MCF 10A (cell line): ENCODE measurements around the gene SOX5. TPM values are rescaled to one million over a fixed set of nuclear protein-coding genes. Genes with fewer than 3 reads are reported as not detected.

Experiments
- BruUV-seq: library from RNA; stranded (reverse); fragments of 400-500 nt; replicated peaks from 2 replicates; lab custom pipeline; 2021; lab: Mats Ljungman, UMichigan
- CTCF ChIA-PET: fragments of 300-600 bp; sonication (Branson Sonifier 250); formaldehyde crosslinking; extraction: SDS; loops from one replicate; lab custom pipeline; 2021; ENCODE audit warnings: antibody characterized with exemption, inconsistent platforms; lab: Yijun Ruan, JAX
- POLR2A ChIA-PET: fragments of 300-600, 350-650 bp; sonication (Branson Sonifier 250); formaldehyde crosslinking; extraction: SDS; loops from one replicate; lab custom pipeline; 2020; ENCODE audit warnings: antibody characterized with exemption, inconsistent platforms; lab: Yijun Ruan, JAX
- DNase-seq: peaks from one replicate; pipeline ENCODE4 v3.0.0-alpha.2; 2018; ENCODE audit not compliant: unreplicated experiment
- H3K27ac Mint-ChIP-seq: one replicate; pipeline ENCODE4 v1.8.0; 2022; ENCODE audit warnings: mild to moderate bottlenecking, low read depth, mixed read lengths; ENCODE audit not compliant: unreplicated experiment
- H3K27me3 Mint-ChIP-seq: one replicate; pipeline ENCODE4 v1.8.0; 2022; ENCODE audit warnings: mixed read lengths; ENCODE audit not compliant: insufficient read depth, unreplicated experiment
- H3K36me3 Mint-ChIP-seq: one replicate; pipeline ENCODE4 v1.8.0; 2022; ENCODE audit warnings: mild to moderate bottlenecking, moderate library complexity, mixed read lengths; ENCODE audit not compliant: insufficient read depth, unreplicated experiment
- H3K4me1 Mint-ChIP-seq: one replicate; pipeline ENCODE4 v1.8.0; 2022; ENCODE audit warnings: mixed read lengths; ENCODE audit not compliant: insufficient read depth, unreplicated experiment
- H3K4me3 Mint-ChIP-seq: one replicate; pipeline ENCODE4 v1.8.0; 2022; ENCODE audit warnings: mild to moderate bottlenecking, moderate library complexity, mixed read lengths; ENCODE audit not compliant: unreplicated experiment
- H3K9me3 Mint-ChIP-seq: one replicate; pipeline ENCODE4 v1.8.0; 2022; ENCODE audit warnings: mixed read lengths; ENCODE audit not compliant: unreplicated experiment
- intact Hi-C: fragments of 100-400 bp; cut with micrococcal nuclease; formaldehyde crosslinking; loops from 2 replicates; pipeline ENCODE4 v1.14.1; 2022
- total RNA-seq: library from RNA; stranded (reverse); gene quantifications from 2 replicates; pipeline ENCODE4 v1.2.3, GENCODE V29; 2022
- TF ChIP-seq, protein P1 (sequence below): fragments of 200-600 bp; IDR thresholded peaks from one replicate; pipeline ENCODE4 v1.8.0; 2022; ENCODE audit warnings: antibody characterized with exemption, mild to moderate bottlenecking; ENCODE audit not compliant: unreplicated experiment

SOX5 gene
- total RNA-seq, 1 experiment from 2014 or later, result 0.91 TPM

DNA sequence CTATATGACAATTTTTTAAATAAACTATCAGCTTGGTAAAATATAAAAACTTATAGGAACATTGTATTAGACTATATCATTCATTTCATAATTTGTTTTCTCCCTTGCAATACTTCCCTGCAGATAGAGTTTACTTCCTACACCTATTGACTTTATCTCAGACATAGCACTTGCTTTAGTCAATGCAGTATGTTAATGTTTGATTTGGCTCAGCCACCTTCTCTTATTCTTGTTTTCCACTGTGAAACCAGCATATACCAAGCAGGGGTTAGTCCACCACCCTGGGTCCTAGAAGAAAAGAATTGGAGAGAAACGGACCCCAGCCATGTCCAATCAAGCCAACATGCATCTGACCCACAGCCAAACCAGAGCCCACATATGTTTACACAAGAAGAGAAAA lies 10.4 kb upstream of the SOX5 start:
- Mint-ChIP-seq H3K36me3 (no peaks in the 10 kb centered on the region), H3K27me3 (peaks cover 83% of the 10 kb centered on the region), H3K27ac (no peak overlapping the region), H3K9me3 (no peaks in the 10 kb centered on the region), H3K4me1 (no peaks in the 10 kb centered on the region), H3K4me3 (no peak overlapping the region)
- intact Hi-C loops, result no loop called here
- TF ChIP-seq, protein P1, sequence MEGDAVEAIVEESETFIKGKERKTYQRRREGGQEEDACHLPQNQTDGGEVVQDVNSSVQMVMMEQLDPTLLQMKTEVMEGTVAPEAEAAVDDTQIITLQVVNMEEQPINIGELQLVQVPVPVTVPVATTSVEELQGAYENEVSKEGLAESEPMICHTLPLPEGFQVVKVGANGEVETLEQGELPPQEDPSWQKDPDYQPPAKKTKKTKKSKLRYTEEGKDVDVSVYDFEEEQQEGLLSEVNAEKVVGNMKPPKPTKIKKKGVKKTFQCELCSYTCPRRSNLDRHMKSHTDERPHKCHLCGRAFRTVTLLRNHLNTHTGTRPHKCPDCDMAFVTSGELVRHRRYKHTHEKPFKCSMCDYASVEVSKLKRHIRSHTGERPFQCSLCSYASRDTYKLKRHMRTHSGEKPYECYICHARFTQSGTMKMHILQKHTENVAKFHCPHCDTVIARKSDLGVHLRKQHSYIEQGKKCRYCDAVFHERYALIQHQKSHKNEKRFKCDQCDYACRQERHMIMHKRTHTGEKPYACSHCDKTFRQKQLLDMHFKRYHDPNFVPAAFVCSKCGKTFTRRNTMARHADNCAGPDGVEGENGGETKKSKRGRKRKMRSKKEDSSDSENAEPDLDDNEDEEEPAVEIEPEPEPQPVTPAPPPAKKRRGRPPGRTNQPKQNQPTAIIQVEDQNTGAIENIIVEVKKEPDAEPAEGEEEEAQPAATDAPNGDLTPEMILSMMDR, result no peak
- DNase-seq, result no peak
- ChIA-PET CTCF (no interaction called here), POLR2A (no interaction called here)
- no TSS peak for BruUV-seq

DNA sequence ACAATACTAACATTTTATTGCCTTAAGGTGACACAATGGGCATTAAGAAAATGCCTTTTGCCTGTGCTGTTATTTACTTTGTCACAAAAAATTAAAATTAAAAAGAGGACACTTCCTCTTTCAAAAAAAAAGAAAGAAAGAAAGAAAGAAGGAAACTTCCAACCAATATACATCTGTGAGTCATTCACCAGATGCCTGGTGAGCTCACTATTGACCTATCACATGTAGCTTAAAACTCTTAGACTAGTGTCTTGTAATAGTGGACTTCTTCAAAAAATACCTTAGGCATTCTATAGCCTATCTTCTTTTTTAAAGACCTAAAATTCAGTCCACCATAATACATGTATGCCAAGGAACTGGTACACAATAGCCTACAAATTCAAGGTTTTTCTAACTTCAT lies 4.9 kb upstream of the SOX5 start:
- ChIA-PET POLR2A (no interaction called here), CTCF (interaction anchor here (0.6 kb wide), 1 partner anchor 48 kb away, joined by 4 read pairs; no protein-coding TSS in a partner anchor)
- Mint-ChIP-seq H3K27ac (no peak overlapping the region), H3K27me3 (peaks cover 45% of the 10 kb centered on the region), H3K36me3 (no peaks in the 10 kb centered on the region), H3K4me1 (no peaks in the 10 kb centered on the region), H3K9me3 (no peaks in the 10 kb centered on the region), H3K4me3 (no peak overlapping the region)
- BruUV-seq, result no TSS peak
- DNase-seq, result no peak
- intact Hi-C loops, result no loop called here
- TF ChIP-seq, protein P1, result no peak

DNA sequence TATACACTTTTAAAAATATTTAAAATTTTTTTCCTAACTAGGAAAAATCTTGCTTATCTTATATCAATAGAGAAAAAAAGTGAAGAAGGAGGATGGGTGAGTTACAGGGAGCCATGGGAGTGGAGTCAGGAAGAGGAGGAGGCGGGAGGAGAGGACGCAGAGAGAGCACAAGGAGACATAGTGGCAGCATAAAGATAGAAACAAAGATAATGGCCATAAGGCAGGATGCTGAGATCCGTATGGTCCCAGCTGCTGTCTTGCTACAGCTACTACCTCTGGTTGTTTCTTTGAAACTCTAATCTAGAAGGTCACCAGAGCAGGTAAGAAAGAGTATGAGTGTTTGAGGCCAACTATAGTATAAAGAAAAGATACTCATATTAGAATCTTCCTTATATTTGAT lies 2.6 kb upstream of the SOX5 start:
- Mint-ChIP-seq H3K9me3 (no peaks in the 10 kb centered on the region), H3K36me3 (no peaks in the 10 kb centered on the region), H3K27ac (no peak overlapping the region), H3K27me3 (peaks cover 34% of the 10 kb centered on the region), H3K4me3 (no peak overlapping the region), H3K4me1 (no peaks in the 10 kb centered on the region)
- intact Hi-C loops, result no loop called here
- POLR2A ChIA-PET, result no interaction called here
- TF ChIP-seq, protein P1, result no peak
- CTCF ChIA-PET, result no interaction called here
- DNase-seq, result no peak
- BruUV-seq, result no TSS peak

DNA sequence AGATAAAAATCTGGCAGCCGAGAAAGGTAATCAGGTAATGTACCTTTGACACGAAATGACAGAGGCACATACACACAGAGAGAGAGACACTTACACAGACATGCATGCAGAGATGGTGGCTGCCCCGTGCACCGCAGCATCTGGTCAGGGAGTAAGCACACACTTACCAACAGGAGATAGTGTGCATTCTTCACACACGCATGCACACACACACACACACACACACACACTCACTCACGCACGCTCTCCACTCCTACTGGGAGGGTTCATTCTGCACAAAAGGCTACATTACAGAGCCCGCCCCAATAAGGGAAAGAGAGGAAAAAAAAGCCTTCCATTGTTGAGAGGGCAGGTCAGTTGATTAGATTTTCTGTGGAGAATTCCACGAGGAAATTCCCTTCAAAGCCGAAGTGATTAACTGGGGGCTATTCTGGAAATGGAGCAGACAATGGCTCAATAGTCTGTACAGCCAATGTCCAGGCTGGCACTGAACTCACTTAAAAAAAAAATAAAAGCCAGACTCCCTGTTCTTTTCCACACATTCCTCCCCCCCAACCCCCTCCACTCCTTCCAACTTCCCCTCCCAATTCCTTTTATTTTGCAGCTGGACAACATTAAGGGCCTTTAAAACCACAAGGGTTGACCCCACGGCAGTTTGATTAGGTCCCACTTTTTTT lies 1.4 kb upstream of the SOX5 start:
- POLR2A ChIA-PET, result interaction anchor here (0.7 kb wide), 1 partner anchor 291 kb away, joined by 4 read pairs; no protein-coding TSS in a partner anchor
- no peaks in the 10 kb centered on the region for H3K9me3 Mint-ChIP-seq
- H3K36me3 Mint-ChIP-seq, result no peaks in the 10 kb centered on the region
- no TSS peak for BruUV-seq
- CTCF ChIA-PET, result interaction anchor here (0.6 to 1.2 kb wide), 2 partner anchors 162 to 747 kb away, joined by 3 read pairs; no protein-coding TSS in a partner anchor
- TF ChIP-seq, protein P1, result no peak
- no peaks in the 10 kb centered on the region for H3K4me1 Mint-ChIP-seq
- H3K27me3 Mint-ChIP-seq, result peaks cover 23% of the 10 kb centered on the region
- no peak for DNase-seq
- intact Hi-C loops, result no loop called here
- H3K4me3 Mint-ChIP-seq, result no peak overlapping the region
- H3K27ac Mint-ChIP-seq, result no peak overlapping the region
